GM12892 (cell line): ENCODE data around the gene CCDC59.

Experiments used
- POLR2A ChIP-seq: IDR thresholded peaks from 2 replicates; pipeline ENCODE4 v1.6.1; 2011; ENCODE audit warnings: low read depth, low read length, control low read depth
- POLR2AphosphoS5 ChIP-seq: IDR thresholded peaks from 2 replicates; pipeline ENCODE4 v1.6.1; 2011; ENCODE audit warnings: low read depth, low read length, control low read depth
- TAF1 ChIP-seq: IDR thresholded peaks from 2 replicates; pipeline ENCODE4 v1.6.1; 2011; ENCODE audit warnings: low read depth, mild to moderate bottlenecking, control low read depth, low read length, borderline replicate concordance

GRCh38 chr12:82406651-82407050 is 48.5 kb upstream of the CCDC59 start:
- TF ChIP-seq POLR2A, result no peak
- no peak for TF ChIP-seq POLR2AphosphoS5
- TF ChIP-seq TAF1, result no peak
